RWPE1 (cell line): ENCODE measurements around the gene MED12L.
"Not testable (repeated sequence)": the region's sequence is repeated elsewhere in the genome, so short reads cannot be mapped to it uniquely, and the experiment has no call there.

Source experiments
- CTCF ChIA-PET: fragments of 350-600 bp; sonication (Branson Sonifier 250); formaldehyde crosslinking; extraction: SDS; loops from one replicate; lab custom pipeline; 2021; lab: Yijun Ruan, JAX
- POLR2A ChIA-PET: fragments of 400-600 bp; formaldehyde crosslinking; extraction: SDS; loops from one replicate; lab custom pipeline; 2020; ENCODE audit warnings: antibody characterized with exemption; ENCODE audit not compliant: low non-redundant PET; lab: Yijun Ruan, JAX
- DNase-seq: peaks from one replicate; pipeline ENCODE4 v3.0.0; 2012; ENCODE audit warnings: low spot score
- H3K27ac ChIP-seq: fragments of 450-650 bp; 2 replicates; pipeline ENCODE4 v1.5.1; 2017
- CTCF ChIP-seq: fragments of 450-650 bp; conservative IDR thresholded peaks from 2 replicates; pipeline ENCODE4 v1.5.1; 2017; ENCODE audit warnings: low read depth, mild to moderate bottlenecking

MED12L gene

GRCh38 chr3:151230646-151231045 lies 145.2 kb downstream of the MED12L start:
- DNase-seq: no peak
- no peak for TF ChIP-seq CTCF
- H3K27ac ChIP-seq: no peak overlapping the region
- ChIA-PET CTCF (interaction anchor here (0.7 kb wide), 2 partner anchors 23 to 68 kb away, joined by 3 read pairs; no protein-coding TSS in a partner anchor), POLR2A (no interaction called here)

- POLR2A ChIA-PET, H3K27ac ChIP-seq, CTCF ChIA-PET, DNase-seq: not testable (repeated sequence)
These were observed 146.9 kb downstream of the MED12L start for GRCh38 chr3:151232403-151232802.

- H3K27ac ChIP-seq: no peak overlapping the region
- CTCF ChIA-PET: no interaction called here
- POLR2A ChIA-PET: no interaction called here
- no peak for TF ChIP-seq CTCF
- no peak for DNase-seq
These were observed 147.5 kb downstream of the MED12L start for GRCh38 chr3:151232991-151233390.

GRCh38 chr3:151234825-151235224 lies 149.4 kb downstream of the MED12L start:
- CTCF ChIA-PET: interaction anchor here (0.6 to 1.0 kb wide), 2 partner anchors 25 to 67 kb away, joined by 3 read pairs; no protein-coding TSS in a partner anchor
- H3K27ac ChIP-seq: no peak overlapping the region
- DNase-seq: no peak
- no peak for TF ChIP-seq CTCF
- POLR2A ChIA-PET: no interaction called here

- no peak overlapping the region for H3K27ac ChIP-seq
- TF ChIP-seq CTCF: no peak
- CTCF ChIA-PET: no interaction called here
- POLR2A ChIA-PET: no interaction called here
- no peak for DNase-seq
These were observed 150.9 kb downstream of the MED12L start for GRCh38 chr3:151236316-151236715.

GRCh38 chr3:151236736-151237135 lies 151.3 kb downstream of the MED12L start:
- no peak for TF ChIP-seq CTCF
- ChIA-PET CTCF (no interaction called here), POLR2A (no interaction called here)
- DNase-seq: no peak
- no peak overlapping the region for H3K27ac ChIP-seq

- H3K27ac ChIP-seq, DNase-seq, CTCF ChIA-PET, POLR2A ChIA-PET: not testable (repeated sequence)
These were observed 156.5 kb downstream of the MED12L start for GRCh38 chr3:151242006-151242405.
